Stomach (tissue), 4 donors: ENCODE data around the gene ZNF578.
"Not testable (repeated sequence)": the region's sequence is repeated elsewhere in the genome, so short reads cannot be mapped to it uniquely, and the experiment has no call there.

Experiments
- EP300 ChIP-seq: sonication (generic); formaldehyde crosslinking; IDR thresholded peaks from one replicate; pipeline ENCODE4 v1.6.1; 2017; ENCODE audit warnings: antibody characterized with exemption
- TF ChIP-seq, protein P1 (sequence below), 7 experiments: fragments of 450-650 bp in 4 of 7; fragments of 200-600 bp in 3 of 7; sonication (generic) in 3 of 7; IDR thresholded peaks; one replicate each; pipeline ENCODE4 v1.5.1; 2016 to 2019; ENCODE audit warnings: antibody characterized with exemption in 7 of 7, control low read depth in 2 of 7, mild to moderate bottlenecking in 1 of 7

DNA sequence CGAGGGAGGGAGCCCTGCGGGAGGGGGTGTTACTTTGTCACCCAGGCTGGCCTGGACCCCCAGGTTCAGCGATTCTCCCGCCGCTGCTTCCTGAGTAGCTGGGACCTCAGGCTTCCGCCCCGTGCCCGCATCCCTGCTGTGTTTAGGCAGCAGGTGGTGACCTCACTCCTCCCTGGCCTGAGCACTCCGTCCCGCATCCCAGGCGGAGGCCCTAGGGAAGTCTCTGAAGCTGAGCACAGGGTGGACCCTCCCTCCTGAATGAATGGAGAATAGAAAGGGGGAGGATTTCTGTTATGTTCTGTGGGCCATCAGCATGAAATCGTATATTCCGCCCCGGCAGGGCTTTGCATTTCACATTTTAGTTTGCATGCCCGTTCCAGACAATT lies 82.0 kb downstream of the ZNF578 start:
- TF ChIP-seq, protein P1, sequence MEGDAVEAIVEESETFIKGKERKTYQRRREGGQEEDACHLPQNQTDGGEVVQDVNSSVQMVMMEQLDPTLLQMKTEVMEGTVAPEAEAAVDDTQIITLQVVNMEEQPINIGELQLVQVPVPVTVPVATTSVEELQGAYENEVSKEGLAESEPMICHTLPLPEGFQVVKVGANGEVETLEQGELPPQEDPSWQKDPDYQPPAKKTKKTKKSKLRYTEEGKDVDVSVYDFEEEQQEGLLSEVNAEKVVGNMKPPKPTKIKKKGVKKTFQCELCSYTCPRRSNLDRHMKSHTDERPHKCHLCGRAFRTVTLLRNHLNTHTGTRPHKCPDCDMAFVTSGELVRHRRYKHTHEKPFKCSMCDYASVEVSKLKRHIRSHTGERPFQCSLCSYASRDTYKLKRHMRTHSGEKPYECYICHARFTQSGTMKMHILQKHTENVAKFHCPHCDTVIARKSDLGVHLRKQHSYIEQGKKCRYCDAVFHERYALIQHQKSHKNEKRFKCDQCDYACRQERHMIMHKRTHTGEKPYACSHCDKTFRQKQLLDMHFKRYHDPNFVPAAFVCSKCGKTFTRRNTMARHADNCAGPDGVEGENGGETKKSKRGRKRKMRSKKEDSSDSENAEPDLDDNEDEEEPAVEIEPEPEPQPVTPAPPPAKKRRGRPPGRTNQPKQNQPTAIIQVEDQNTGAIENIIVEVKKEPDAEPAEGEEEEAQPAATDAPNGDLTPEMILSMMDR (IDR thresholded peaks at IDR 0.05), result not testable (repeated sequence)
- not testable (repeated sequence) for TF ChIP-seq EP300
